Right renal pelvis (tissue), 4 donors: ENCODE data around the gene NUDT4B. TPM values are rescaled to one million over a fixed set of nuclear protein-coding genes. Genes with fewer than 3 reads are reported as not detected.
"Not testable (repeated sequence)": the region's sequence is repeated elsewhere in the genome, so short reads cannot be mapped to it uniquely, and the experiment has no call there.

Experiments
- DNase-seq, 4 donors: peaks; one replicate each; pipeline ENCODE4 v3.0.0-alpha.2; 2013; ENCODE audit warnings: low read depth in 4 of 4, low spot score in 3 of 4, missing footprints in 1 of 4
- polyA plus RNA-seq, 4 donors: library from polyadenylated mRNA; unstranded; fragments of 120-200 nt; gene quantifications; one replicate each; pipeline ENCODE4 v1.2.1, GENCODE V29; 2013; ENCODE audit not compliant: insufficient read length in 4 of 4

Gene NUDT4B
- polyA plus RNA-seq, 4 donors, result 0.71 to 3.5 (median 1.4) TPM

GRCh38 chr1:148734311-148734662 is 14.3 kb upstream of the NUDT4B start:
- not testable (repeated sequence) for DNase-seq

- DNase-seq, result not testable (repeated sequence)
Observed at GRCh38 chr1:148735538-148735937, 13.0 kb upstream of the NUDT4B start.

- DNase-seq, result not testable (repeated sequence)
Observed at GRCh38 chr1:148738667-148739066, 9.9 kb upstream of the NUDT4B start.

GRCh38 chr1:148743200-148743599 is 5.4 kb upstream of the NUDT4B start:
- not testable (repeated sequence) for DNase-seq

- DNase-seq, result not testable (repeated sequence)
Observed at GRCh38 chr1:148743726-148744720, 4.6 kb upstream of the NUDT4B start.

GRCh38 chr1:148749335-148749681 is 734 bp downstream of the NUDT4B start:
- DNase-seq, result not testable (repeated sequence)

GRCh38 chr1:148756231-148756630 is 7.7 kb downstream of the NUDT4B start:
- DNase-seq, result not testable (repeated sequence)

GRCh38 chr1:148757446-148757845 is 8.9 kb downstream of the NUDT4B start:
- not testable (repeated sequence) for DNase-seq

GRCh38 chr1:148758412-148758811 is 9.8 kb downstream of the NUDT4B start:
- not testable (repeated sequence) for DNase-seq

- DNase-seq, result not testable (repeated sequence)
Observed at GRCh38 chr1:148758925-148759324, 10.4 kb downstream of the NUDT4B start.

GRCh38 chr1:148759749-148760148 is 11.2 kb downstream of the NUDT4B start:
- DNase-seq, result not testable (repeated sequence)

- DNase-seq, result not testable (repeated sequence)
Observed at GRCh38 chr1:148760206-148760605, 11.6 kb downstream of the NUDT4B start.

- not testable (repeated sequence) for DNase-seq
Observed at GRCh38 chr1:148761360-148761759, 12.8 kb downstream of the NUDT4B start.

- not testable (repeated sequence) for DNase-seq
Observed at GRCh38 chr1:148765238-148766019, 16.9 kb downstream of the NUDT4B start.

GRCh38 chr1:148768541-148768940 is 20.0 kb downstream of the NUDT4B start:
- not testable (repeated sequence) for DNase-seq

GRCh38 chr1:148769495-148769894 is 20.9 kb downstream of the NUDT4B start:
- DNase-seq, result not testable (repeated sequence)

- not testable (repeated sequence) for DNase-seq
Observed at GRCh38 chr1:148773690-148774089, 25.1 kb downstream of the NUDT4B start.

GRCh38 chr1:148774102-148774501 is 25.5 kb downstream of the NUDT4B start:
- DNase-seq, result not testable (repeated sequence)

GRCh38 chr1:148775263-148775662 is 26.7 kb downstream of the NUDT4B start:
- not testable (repeated sequence) for DNase-seq

- DNase-seq, result not testable (repeated sequence)
Observed at GRCh38 chr1:148777649-148778048, 29.1 kb downstream of the NUDT4B start.

- DNase-seq, result not testable (repeated sequence)
Observed at GRCh38 chr1:148780404-148780803, 31.8 kb downstream of the NUDT4B start.
